Panc1 (cell line): Measurements from ENCODE around the gene CALHM4.

Experiments used
- CTCF ChIP-seq: fragments of 450-650 bp; IDR thresholded peaks from 2 replicates; pipeline ENCODE4 v1.5.1; 2017; ENCODE audit warnings: mild to moderate bottlenecking
- POLR2AphosphoS5 ChIP-seq: IDR thresholded peaks from 2 replicates; pipeline ENCODE4 v1.6.1; 2012; ENCODE audit warnings: mild to moderate bottlenecking, low read depth, low read length, moderate library complexity
- SIN3A ChIP-seq: IDR thresholded peaks from 2 replicates; pipeline ENCODE4 v1.6.1; 2012; ENCODE audit warnings: low read depth, mild to moderate bottlenecking, low read length, moderate library complexity, borderline replicate concordance; ENCODE audit not compliant: insufficient read depth

- TF ChIP-seq CTCF (no peak), POLR2AphosphoS5 (no peak), SIN3A (no peak)
These were observed 52.4 kb downstream of the CALHM4 start for GRCh38 chr6:116605935-116606334.
